Neutrophil (primary cell): Measurements from ENCODE around the gene CHRD.
A peak's percentile ranks its signal among the peaks of the same experiment; 100 is the strongest.

ENCODE experiments used
- H3K27ac ChIP-seq: fragments of 200-600 bp; sonication (generic); 2 replicates; pipeline ENCODE4 v1.5.1; 2016; ENCODE audit warnings: mild to moderate bottlenecking, moderate library complexity
- H3K27me3 ChIP-seq: fragments of 200-600 bp; sonication (generic); 2 replicates; pipeline ENCODE4 v1.6.0; 2016; ENCODE audit warnings: mild to moderate bottlenecking
- H3K36me3 ChIP-seq: fragments of 200-600 bp; sonication (generic); 2 replicates; pipeline ENCODE4 v1.5.1; 2017
- H3K4me1 ChIP-seq, 2 experiments: fragments of 200-600 bp in 1 of 2; sonication (generic) in 1 of 2; 1 replicate in 1 of 2; 2 replicates in 1 of 2; pipeline versions ENCODE4 v1.5.1 to v1.6.1; 2013 to 2016; ENCODE audit warnings: low read depth in 1 of 2, low read length in 1 of 2, mild to moderate bottlenecking in 1 of 2, moderate library complexity in 1 of 2; ENCODE audit not compliant: control insufficient read depth in 1 of 2, insufficient read depth in 1 of 2
- H3K4me3 ChIP-seq, 2 experiments: fragments of 200-600 bp in 1 of 2; sonication (generic) in 1 of 2; 1 replicate in 1 of 2; 2 replicates in 1 of 2; pipeline ENCODE4 v1.5.1; 2013 to 2016; ENCODE audit warnings: low read depth in 1 of 2, low read length in 1 of 2, mild to moderate bottlenecking in 1 of 2, moderate library complexity in 1 of 2
- H3K9me3 ChIP-seq: fragments of 200-600 bp; sonication (generic); 2 replicates; pipeline ENCODE4 v1.5.1; 2016
- TF ChIP-seq, protein P1 (sequence below): fragments of 200-600 bp; sonication (generic); IDR thresholded peaks from 2 replicates; pipeline ENCODE4 v1.5.1; 2016; ENCODE audit warnings: antibody characterized with exemption

Gene CHRD

DNA sequence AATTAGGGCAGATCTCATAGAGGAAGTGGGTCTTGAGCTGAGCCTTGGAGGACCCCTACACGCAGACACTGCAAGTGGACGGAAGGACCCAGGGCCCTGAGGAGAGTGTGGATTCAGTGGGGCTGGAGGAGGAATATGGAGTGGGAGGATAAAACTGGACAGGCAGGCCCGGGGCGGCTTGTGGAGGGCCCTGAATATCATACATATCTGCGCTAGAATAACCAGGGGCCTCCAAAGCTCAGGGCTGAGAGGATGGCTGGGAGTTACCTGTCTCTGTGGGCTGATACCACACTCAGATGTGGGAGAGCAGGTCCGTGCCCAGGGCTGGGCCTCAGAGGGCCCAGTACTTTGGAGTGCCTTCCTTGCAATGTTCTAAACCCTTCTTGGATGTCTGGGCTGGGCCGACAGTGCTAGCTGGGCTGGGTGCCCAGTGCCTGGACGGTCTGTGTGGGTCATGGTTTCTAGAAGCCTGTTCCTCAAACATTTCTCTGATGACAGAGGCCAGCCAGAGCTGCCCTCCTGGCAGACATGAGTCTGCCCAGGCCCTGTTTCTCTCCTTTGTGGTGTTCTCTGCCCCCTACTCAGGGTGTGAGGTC, 29.6 kb downstream of the CHRD start:
- no peaks in the 10 kb centered on the region for H3K36me3 ChIP-seq
- peaks cover 13% of the 10 kb centered on the region for H3K27me3 ChIP-seq
- no peak overlapping the region for H3K27ac ChIP-seq
- TF ChIP-seq, protein P1, sequence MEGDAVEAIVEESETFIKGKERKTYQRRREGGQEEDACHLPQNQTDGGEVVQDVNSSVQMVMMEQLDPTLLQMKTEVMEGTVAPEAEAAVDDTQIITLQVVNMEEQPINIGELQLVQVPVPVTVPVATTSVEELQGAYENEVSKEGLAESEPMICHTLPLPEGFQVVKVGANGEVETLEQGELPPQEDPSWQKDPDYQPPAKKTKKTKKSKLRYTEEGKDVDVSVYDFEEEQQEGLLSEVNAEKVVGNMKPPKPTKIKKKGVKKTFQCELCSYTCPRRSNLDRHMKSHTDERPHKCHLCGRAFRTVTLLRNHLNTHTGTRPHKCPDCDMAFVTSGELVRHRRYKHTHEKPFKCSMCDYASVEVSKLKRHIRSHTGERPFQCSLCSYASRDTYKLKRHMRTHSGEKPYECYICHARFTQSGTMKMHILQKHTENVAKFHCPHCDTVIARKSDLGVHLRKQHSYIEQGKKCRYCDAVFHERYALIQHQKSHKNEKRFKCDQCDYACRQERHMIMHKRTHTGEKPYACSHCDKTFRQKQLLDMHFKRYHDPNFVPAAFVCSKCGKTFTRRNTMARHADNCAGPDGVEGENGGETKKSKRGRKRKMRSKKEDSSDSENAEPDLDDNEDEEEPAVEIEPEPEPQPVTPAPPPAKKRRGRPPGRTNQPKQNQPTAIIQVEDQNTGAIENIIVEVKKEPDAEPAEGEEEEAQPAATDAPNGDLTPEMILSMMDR, result no peak
- no peaks in the 10 kb centered on the region for H3K9me3 ChIP-seq
- no peaks in the 10 kb centered on the region for H3K4me1 ChIP-seq
- no peak overlapping the region for H3K4me3 ChIP-seq

DNA sequence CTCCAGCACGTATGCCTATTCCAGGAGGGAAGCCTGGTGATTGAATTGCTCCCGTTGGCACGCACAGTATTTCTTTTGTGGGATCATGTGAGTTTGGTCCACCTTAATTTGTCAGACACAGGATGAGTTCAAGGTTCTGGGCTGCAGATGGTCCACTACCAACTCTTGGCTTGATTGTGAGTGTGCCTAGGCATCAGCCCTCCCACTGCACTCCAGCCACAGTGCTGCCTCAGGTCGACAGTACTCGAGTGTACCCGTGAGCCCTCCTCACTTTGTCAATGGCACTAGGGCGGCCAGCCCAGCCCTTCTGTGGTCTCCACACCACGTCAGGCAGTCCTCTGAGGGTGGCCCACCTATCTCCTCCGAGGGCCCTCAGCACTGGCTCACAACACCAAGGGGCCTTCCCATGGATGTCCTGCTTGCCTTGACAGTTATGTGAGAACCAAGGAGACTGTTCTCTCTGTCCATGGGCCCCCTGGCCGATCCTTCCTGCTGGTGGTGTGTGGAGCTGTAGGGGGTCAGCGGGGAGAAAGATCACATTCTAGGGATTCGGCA, 30.2 kb downstream of the CHRD start:
- no peak overlapping the region for H3K27ac ChIP-seq

DNA sequence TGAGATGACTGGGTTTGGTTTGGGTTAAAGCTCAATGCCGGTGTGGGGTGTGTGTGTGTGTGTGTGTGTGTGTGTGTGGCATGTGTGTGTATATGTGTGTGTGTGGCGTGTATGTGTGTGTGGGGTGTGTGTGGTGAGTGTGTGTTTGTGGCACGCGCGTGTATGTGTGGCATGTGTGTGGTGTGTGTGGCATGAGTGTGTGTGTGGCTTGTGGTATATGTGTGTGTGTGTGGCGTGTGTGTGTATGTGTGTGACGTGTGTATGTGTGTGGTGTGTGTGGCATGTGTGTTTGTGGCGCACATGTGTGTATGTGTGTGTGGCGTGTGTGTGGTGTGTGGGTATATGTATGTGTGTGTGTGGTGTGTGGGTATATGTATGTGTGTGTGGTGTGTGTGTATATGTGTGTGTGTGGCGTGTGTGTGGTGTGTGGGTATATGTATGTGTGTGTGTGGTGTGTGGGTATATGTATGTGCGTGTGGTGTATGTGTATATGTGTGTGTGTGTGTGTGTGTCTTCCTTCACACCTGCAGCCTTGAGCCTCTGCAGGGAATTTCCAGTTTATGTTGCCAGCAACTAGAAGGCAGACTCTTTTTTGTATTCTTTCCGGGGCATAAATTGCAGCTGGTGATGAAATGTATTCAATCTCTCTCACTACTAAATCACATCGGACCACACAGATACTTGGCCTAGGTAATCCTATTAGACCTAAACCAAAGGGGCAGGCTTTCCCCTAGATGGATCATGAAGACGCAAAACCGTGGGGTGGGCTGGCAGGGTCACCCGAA, 34.8 kb downstream of the CHRD start:
- TF ChIP-seq, protein P1, result no peak
- Histone ChIP-seq H3K36me3 (no peaks in the 10 kb centered on the region), H3K27me3 (no peaks in the 10 kb centered on the region), H3K9me3 (no peaks in the 10 kb centered on the region), H3K27ac (no peak overlapping the region), H3K4me1 (no peaks in the 10 kb centered on the region), H3K4me3 (no peak overlapping the region)

More for the DNA sequence above, 30.2 kb downstream of the CHRD start:
- no peaks in the 10 kb centered on the region for H3K9me3 ChIP-seq
- H3K27me3 ChIP-seq, result peaks cover 10% of the 10 kb centered on the region
- H3K4me3 ChIP-seq, result no peak overlapping the region
- H3K4me1 ChIP-seq, result no peaks in the 10 kb centered on the region
- no peaks in the 10 kb centered on the region for H3K36me3 ChIP-seq
- TF ChIP-seq, protein P1, result no peak

DNA sequence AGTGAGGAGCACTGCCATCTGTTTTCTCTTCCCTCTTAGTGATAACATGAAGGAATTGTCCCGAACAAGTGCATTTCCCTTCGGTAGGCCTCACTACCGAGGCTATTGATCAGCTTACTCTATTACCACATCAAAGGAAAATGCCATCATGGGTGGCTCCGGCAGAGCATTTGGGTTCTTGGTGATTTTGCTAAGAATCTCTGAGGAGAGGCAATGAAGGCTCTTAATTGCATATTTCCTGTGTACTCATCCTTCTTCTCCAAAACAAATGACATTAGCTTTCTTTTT, 35.3 kb downstream of the CHRD start:
- Histone ChIP-seq H3K9me3 (no peaks in the 10 kb centered on the region), H3K4me1 (no peaks in the 10 kb centered on the region), H3K27me3 (no peaks in the 10 kb centered on the region), H3K36me3 (no peaks in the 10 kb centered on the region), H3K4me3 (no peak overlapping the region), H3K27ac (no peak overlapping the region)
- TF ChIP-seq, protein P1, result no peak

DNA sequence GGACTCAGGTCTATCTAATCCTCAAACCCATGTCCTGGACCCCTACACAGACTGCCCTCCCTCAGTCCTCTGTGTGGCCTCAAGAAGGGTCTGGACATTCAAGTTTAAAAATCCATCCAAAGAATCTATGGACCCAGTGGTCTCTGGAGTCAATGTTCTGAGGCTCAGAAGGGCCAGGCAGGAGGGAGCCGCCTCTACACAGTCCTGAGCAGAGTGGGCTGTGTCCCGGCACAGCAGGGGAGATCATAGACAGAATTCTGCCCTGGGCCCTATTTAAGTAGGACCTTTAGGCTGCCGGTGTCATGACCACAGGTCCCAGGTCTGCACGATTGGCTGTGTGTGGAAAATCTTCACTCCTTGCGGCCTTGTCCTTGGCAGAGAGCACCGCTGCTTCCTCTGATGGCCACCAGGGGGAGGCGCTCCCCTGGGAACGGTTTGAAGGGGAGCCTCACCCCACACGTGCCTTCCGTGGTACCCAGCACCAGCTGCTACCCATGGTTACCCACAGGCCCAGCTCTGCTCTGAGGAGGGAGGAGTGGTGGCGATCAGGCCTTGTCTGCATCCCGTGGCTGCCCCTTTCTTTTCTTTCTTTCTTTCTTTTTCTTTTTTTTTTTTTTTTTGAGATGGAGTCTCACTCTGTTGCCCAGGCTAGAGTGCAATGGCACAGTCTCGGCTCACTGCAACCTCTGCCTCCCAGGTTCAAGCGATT, 37.9 kb downstream of the CHRD start:
- Histone ChIP-seq H3K36me3 (no peaks in the 10 kb centered on the region), H3K9me3 (no peaks in the 10 kb centered on the region), H3K27me3 (peaks cover under 1% of the 10 kb centered on the region), H3K27ac (no peak overlapping the region), H3K4me3 (no peak overlapping the region), H3K4me1 (no peaks in the 10 kb centered on the region)
- TF ChIP-seq, protein P1, result peak; percentile 38
